Panc1 (cell line): ENCODE measurements around the gene CTNND2.

ENCODE experiments used
- POLR2AphosphoS5 ChIP-seq: IDR thresholded peaks from 2 replicates; pipeline ENCODE4 v1.6.1; 2012; ENCODE audit warnings: mild to moderate bottlenecking, low read depth, low read length, moderate library complexity
- TF ChIP-seq, protein P1 (sequence below): fragments of 450-650 bp; IDR thresholded peaks from 2 replicates; pipeline ENCODE4 v1.5.1; 2017; ENCODE audit warnings: mild to moderate bottlenecking
- TF ChIP-seq, protein P2 (sequence below), 2 experiments: IDR thresholded peaks; 2 replicates each; pipeline ENCODE4 v1.6.1; 2011 to 2012; ENCODE audit warnings: low read depth in 2 of 2, control low read depth in 1 of 2, low read length in 1 of 2, mild to moderate bottlenecking in 1 of 2, moderate library complexity in 1 of 2; ENCODE audit not compliant: insufficient read depth in 1 of 2

DNA sequence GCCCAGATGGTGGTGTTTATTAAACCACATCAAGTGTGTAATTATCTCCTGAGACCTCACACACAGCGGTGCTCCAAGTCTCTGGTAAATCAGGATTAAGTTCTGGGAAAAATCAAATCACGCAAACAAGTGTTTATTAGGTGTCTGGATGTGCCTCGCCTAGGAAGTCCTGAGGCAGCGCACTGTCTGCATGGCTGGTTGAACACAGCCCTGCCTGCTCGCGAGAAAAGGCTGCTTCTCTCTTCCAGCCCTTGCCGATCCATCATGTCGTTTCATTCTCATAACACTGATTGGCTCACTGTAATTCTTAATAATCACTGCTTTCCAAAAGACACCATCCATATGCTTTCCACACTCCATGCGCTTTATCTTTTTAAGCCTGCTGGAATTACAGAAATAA, 913.6 kb downstream of the CTNND2 start:
- TF ChIP-seq, protein P1, sequence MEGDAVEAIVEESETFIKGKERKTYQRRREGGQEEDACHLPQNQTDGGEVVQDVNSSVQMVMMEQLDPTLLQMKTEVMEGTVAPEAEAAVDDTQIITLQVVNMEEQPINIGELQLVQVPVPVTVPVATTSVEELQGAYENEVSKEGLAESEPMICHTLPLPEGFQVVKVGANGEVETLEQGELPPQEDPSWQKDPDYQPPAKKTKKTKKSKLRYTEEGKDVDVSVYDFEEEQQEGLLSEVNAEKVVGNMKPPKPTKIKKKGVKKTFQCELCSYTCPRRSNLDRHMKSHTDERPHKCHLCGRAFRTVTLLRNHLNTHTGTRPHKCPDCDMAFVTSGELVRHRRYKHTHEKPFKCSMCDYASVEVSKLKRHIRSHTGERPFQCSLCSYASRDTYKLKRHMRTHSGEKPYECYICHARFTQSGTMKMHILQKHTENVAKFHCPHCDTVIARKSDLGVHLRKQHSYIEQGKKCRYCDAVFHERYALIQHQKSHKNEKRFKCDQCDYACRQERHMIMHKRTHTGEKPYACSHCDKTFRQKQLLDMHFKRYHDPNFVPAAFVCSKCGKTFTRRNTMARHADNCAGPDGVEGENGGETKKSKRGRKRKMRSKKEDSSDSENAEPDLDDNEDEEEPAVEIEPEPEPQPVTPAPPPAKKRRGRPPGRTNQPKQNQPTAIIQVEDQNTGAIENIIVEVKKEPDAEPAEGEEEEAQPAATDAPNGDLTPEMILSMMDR = no peak
- TF ChIP-seq, protein P2, sequence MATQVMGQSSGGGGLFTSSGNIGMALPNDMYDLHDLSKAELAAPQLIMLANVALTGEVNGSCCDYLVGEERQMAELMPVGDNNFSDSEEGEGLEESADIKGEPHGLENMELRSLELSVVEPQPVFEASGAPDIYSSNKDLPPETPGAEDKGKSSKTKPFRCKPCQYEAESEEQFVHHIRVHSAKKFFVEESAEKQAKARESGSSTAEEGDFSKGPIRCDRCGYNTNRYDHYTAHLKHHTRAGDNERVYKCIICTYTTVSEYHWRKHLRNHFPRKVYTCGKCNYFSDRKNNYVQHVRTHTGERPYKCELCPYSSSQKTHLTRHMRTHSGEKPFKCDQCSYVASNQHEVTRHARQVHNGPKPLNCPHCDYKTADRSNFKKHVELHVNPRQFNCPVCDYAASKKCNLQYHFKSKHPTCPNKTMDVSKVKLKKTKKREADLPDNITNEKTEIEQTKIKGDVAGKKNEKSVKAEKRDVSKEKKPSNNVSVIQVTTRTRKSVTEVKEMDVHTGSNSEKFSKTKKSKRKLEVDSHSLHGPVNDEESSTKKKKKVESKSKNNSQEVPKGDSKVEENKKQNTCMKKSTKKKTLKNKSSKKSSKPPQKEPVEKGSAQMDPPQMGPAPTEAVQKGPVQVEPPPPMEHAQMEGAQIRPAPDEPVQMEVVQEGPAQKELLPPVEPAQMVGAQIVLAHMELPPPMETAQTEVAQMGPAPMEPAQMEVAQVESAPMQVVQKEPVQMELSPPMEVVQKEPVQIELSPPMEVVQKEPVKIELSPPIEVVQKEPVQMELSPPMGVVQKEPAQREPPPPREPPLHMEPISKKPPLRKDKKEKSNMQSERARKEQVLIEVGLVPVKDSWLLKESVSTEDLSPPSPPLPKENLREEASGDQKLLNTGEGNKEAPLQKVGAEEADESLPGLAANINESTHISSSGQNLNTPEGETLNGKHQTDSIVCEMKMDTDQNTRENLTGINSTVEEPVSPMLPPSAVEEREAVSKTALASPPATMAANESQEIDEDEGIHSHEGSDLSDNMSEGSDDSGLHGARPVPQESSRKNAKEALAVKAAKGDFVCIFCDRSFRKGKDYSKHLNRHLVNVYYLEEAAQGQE (IDR thresholded peaks at IDR 0.05; ENCODE audit: insufficient read depth in 1 of 2, low read depth in 2 of 2, low read length in 1 of 2) = no peak
- TF ChIP-seq POLR2AphosphoS5 = no peak
